Measurements from ENCODE around the gene ATP11A. TPM values are rescaled to one million over a fixed set of nuclear protein-coding genes. Genes with fewer than 3 reads are reported as not detected.

Gene ATP11A
- total and polyA plus RNA-seq, 10 of the 15 experiments (the other 5 are each of a cell fraction or from before 2014, with no cell fraction given) = 1.4 to 69.6 (median 14.4) TPM

DNA sequence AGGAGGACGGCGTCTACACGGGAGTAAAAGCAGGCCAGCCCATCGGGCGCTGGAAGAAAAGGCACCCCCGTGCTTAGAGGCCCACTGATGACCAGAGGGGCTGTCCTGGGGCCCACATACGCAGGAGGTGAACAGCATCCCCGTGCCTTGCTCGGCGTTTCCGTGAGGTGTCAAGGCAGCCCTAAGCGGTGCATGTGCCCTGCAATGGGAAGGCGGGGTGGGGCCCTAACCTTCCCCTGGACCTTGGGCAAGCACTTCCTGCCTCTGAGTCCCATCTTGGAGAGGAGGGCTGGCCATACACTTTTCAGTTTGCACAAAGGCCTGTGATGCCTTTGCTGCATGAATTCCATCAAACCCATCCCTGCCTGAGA, 47.8 kb upstream of the ATP11A start:
- H3K36me3 ChIP-seq (ENCODE audit: control insufficient read depth in 2 of 2, insufficient read depth in 2 of 2, low read length in 1 of 2) = no peaks in the 10 kb centered on the region
- H3K4me1 ChIP-seq (ENCODE audit: control insufficient read depth, insufficient read depth, low read length) = no peaks in the 10 kb centered on the region; the same call in 1 of the 2 replicates
- no peak overlapping the region for H2AFZ ChIP-seq (ENCODE audit: control insufficient read depth, low read depth, low read length)
- intact Hi-C loops (cut with micrococcal nuclease; ENCODE audit: unreplicated experiment) (no loop called here), in situ Hi-C loops (cut with MboI) (no loop called here)
- no peak overlapping the region for H3K4me2 ChIP-seq (ENCODE audit: control insufficient read depth, insufficient read depth)
- TF ChIP-seq, protein P1, sequence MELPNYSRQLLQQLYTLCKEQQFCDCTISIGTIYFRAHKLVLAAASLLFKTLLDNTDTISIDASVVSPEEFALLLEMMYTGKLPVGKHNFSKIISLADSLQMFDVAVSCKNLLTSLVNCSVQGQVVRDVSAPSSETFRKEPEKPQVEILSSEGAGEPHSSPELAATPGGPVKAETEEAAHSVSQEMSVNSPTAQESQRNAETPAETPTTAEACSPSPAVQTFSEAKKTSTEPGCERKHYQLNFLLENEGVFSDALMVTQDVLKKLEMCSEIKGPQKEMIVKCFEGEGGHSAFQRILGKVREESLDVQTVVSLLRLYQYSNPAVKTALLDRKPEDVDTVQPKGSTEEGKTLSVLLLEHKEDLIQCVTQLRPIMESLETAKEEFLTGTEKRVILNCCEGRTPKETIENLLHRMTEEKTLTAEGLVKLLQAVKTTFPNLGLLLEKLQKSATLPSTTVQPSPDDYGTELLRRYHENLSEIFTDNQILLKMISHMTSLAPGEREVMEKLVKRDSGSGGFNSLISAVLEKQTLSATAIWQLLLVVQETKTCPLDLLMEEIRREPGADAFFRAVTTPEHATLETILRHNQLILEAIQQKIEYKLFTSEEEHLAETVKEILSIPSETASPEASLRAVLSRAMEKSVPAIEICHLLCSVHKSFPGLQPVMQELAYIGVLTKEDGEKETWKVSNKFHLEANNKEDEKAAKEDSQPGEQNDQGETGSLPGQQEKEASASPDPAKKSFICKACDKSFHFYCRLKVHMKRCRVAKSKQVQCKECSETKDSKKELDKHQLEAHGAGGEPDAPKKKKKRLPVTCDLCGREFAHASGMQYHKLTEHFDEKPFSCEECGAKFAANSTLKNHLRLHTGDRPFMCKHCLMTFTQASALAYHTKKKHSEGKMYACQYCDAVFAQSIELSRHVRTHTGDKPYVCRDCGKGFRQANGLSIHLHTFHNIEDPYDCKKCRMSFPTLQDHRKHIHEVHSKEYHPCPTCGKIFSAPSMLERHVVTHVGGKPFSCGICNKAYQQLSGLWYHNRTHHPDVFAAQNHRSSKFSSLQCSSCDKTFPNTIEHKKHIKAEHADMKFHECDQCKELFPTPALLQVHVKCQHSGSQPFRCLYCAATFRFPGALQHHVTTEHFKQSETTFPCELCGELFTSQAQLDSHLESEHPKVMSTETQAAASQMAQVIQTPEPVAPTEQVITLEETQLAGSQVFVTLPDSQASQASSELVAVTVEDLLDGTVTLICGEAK (IDR thresholded peaks at IDR 0.05; ENCODE audit: borderline replicate concordance) = no peak
- TF ChIP-seq RUNX3 (IDR thresholded peaks at IDR 0.05; ENCODE audit: low read length) (no peak), MYC (IDR thresholded peaks at IDR 0.05; ENCODE audit: insufficient read depth, insufficient read length, insufficient replicate concordance, low read length, severe bottlenecking) (no peak)
- H3K9ac ChIP-seq (ENCODE audit: control insufficient read depth, insufficient read depth, low read length) = no peak overlapping the region
- ChIA-PET RAD21 (ENCODE audit: unreplicated experiment) (interaction anchor here (0.9 kb wide), 1 partner anchor 302 kb away, joined by 3 read pairs; no protein-coding TSS in a partner anchor), SMC1A (ENCODE audit: uncharacterized antibody, unreplicated experiment) (no interaction called here), POLR2A (no interaction called here), CTCF (interaction anchor here (4.5 kb wide), 1 partner anchor 232 kb away, joined by 73 read pairs; no protein-coding TSS in a partner anchor)
- H3K27ac ChIP-seq (ENCODE audit: control insufficient read depth, insufficient read depth) = no peak overlapping the region
- no peaks in the 10 kb centered on the region for H4K20me1 ChIP-seq (ENCODE audit: control insufficient read depth, insufficient read depth)
- FAIRE-seq (no peak), DNase-seq (ENCODE audit: low read depth, low spot score) (no peak), ATAC-seq (no peak)
- no TSS peak for BruUV-seq (replicated peaks)
- H3K9me3 ChIP-seq (replicated peaks; ENCODE audit: control insufficient read depth, insufficient read depth, low read length) = no peaks in the 10 kb centered on the region
- no peaks in the 10 kb centered on the region for H3K79me2 ChIP-seq (ENCODE audit: control insufficient read depth, insufficient read depth, low read length)
- peaks cover 0 to 3% of the 10 kb centered on the region in 2 experiments; a peak in 1 of 4 replicates for H3K27me3 ChIP-seq (replicated peaks in 1 of 2; ENCODE audit: control insufficient read depth in 2 of 2, insufficient read depth in 2 of 2, low read length in 1 of 2)
- no peak overlapping the region for H3K4me3 ChIP-seq
- 69% methylated on average over 13 of the region's 13 CpGs for WGBS (ENCODE audit: insufficient coverage, insufficient replicate concordance, low lambda C conversion rate, missing lambda C conversion rate)

All from GM12878 (cell line).